Caco-2 (cell line): ENCODE data around the gene PITRM1. TPM values are rescaled to one million over a fixed set of nuclear protein-coding genes. Genes with fewer than 3 reads are reported as not detected.

ENCODE experiments used
- BruUV-seq: library from RNA; stranded (reverse); fragments of 400-500 nt; replicated peaks from 2 replicates; lab custom pipeline; 2021; lab: Mats Ljungman, UMichigan
- CTCF ChIA-PET: fragments of 300-600 bp; sonication (Branson Sonifier 250); formaldehyde crosslinking; loops from one replicate; lab custom pipeline; 2022; ENCODE audit warnings: antibody characterized with exemption; lab: Charles Lee
- POLR2A ChIA-PET: fragments of 300-600 bp; sonication (Branson Sonifier 250); formaldehyde crosslinking; loops from one replicate; lab custom pipeline; 2022; ENCODE audit warnings: antibody characterized with exemption; lab: Charles Lee
- DNase-seq, 2 experiments: peaks; one replicate each; pipeline versions ENCODE4 v3.0.0 to v3.0.0-alpha.2; 2020 to 2022
- H3K27me3 ChIP-seq: replicated peaks from 2 replicates; pipeline ENCODE4 v1.6.0; 2011; ENCODE audit warnings: low read length; ENCODE audit not compliant: control insufficient read depth, insufficient read depth
- H3K36me3 ChIP-seq: 2 replicates; pipeline ENCODE4 v1.5.1; 2011; ENCODE audit warnings: low read length; ENCODE audit not compliant: control insufficient read depth, insufficient read depth
- H3K4me1 ChIP-seq: fragments of 250-450 bp; sonication (Bioruptor Pico); 2 replicates; pipeline ENCODE4 v1.5.1; 2020; ENCODE audit warnings: mild to moderate bottlenecking
- H3K4me3 ChIP-seq: 2 replicates; pipeline ENCODE4 v1.5.1; 2011; ENCODE audit warnings: low read depth, mild to moderate bottlenecking, control low read depth, low read length
- H3K9me3 ChIP-seq: fragments of 250-450 bp; sonication (Bioruptor Pico); 2 replicates; pipeline ENCODE4 v1.5.1; 2020; ENCODE audit warnings: mild to moderate bottlenecking, moderate library complexity
- H3K27ac Mint-ChIP-seq: one replicate; pipeline ENCODE4 v1.8.0; 2022; ENCODE audit warnings: mixed read lengths; ENCODE audit not compliant: unreplicated experiment
- H3K27me3 Mint-ChIP-seq: one replicate; pipeline ENCODE4 v1.8.0; 2022; ENCODE audit warnings: mixed read lengths; ENCODE audit not compliant: insufficient read depth, unreplicated experiment
- H3K36me3 Mint-ChIP-seq: one replicate; pipeline ENCODE4 v1.8.0; 2022; ENCODE audit warnings: mild to moderate bottlenecking, mixed read lengths; ENCODE audit not compliant: insufficient read depth, unreplicated experiment
- H3K4me1 Mint-ChIP-seq: one replicate; pipeline ENCODE4 v1.8.0; 2022; ENCODE audit warnings: low read depth, mixed read lengths; ENCODE audit not compliant: unreplicated experiment
- H3K4me3 Mint-ChIP-seq: one replicate; pipeline ENCODE4 v1.8.0; 2022; ENCODE audit warnings: mild to moderate bottlenecking, moderate library complexity, mixed read lengths; ENCODE audit not compliant: unreplicated experiment
- H3K9me3 Mint-ChIP-seq: one replicate; pipeline ENCODE4 v1.8.0; 2022; ENCODE audit warnings: mixed read lengths; ENCODE audit not compliant: unreplicated experiment
- intact Hi-C: fragments of 100-400 bp; cut with micrococcal nuclease; formaldehyde crosslinking; loops from one replicate; pipeline ENCODE4 v1.10.0; 2022; ENCODE audit not compliant: unreplicated experiment
- total RNA-seq: library from RNA; stranded (reverse); gene quantifications from 2 replicates; pipeline ENCODE4 v1.2.3, GENCODE V29; 2022
- TF ChIP-seq, protein P1 (sequence below), 2 experiments: fragments of 200-600 bp in 1 of 2; IDR thresholded peaks; 1 replicate in 1 of 2; 2 replicates in 1 of 2; pipeline versions ENCODE4 v1.5.1 to v1.8.0; 2011 to 2022; ENCODE audit warnings: antibody characterized with exemption in 1 of 2, control low read depth in 1 of 2, inconsistent platforms in 1 of 2, low read depth in 1 of 2, low read length in 1 of 2, mild to moderate bottlenecking in 1 of 2, moderate library complexity in 1 of 2; ENCODE audit not compliant: insufficient read depth in 1 of 2, severe bottlenecking in 1 of 2, unreplicated experiment in 1 of 2

Gene PITRM1
- total RNA-seq, 1 experiment from 2014 or later: 80.5 TPM

DNA sequence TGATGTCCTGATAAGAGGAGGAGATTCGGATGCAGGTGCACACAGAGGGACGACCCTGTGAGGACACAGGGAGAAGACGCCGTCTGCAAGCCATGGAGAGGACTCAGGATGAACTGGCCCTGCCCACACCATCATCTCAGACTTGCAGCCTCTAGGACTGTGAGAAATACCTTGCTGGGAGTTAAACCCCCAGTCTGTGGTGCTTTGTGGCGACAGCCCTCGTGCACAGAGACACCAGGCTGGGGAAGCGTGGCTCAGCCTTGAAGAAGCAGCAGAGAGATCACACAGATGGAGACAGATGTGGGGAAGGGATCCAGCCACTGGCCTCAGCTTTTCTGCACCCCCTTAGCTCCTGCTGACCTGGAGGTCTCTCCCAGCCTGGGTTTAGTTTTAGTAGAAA is 26.3 kb upstream of the PITRM1 start:
- Mint-ChIP-seq H3K27me3 (peaks cover 6% of the 10 kb centered on the region), H3K4me1 (peaks cover 9% of the 10 kb centered on the region), H3K36me3 (peaks cover 6% of the 10 kb centered on the region), H3K27ac (no peak overlapping the region), H3K9me3 (no peaks in the 10 kb centered on the region), H3K4me3 (no peak overlapping the region)
- Histone ChIP-seq H3K4me1 (no peaks in the 10 kb centered on the region), H3K4me3 (no peak overlapping the region), H3K9me3 (no peaks in the 10 kb centered on the region), H3K36me3 (no peaks in the 10 kb centered on the region), H3K27me3 (no peaks in the 10 kb centered on the region; the same call in 1 of the 2 replicates)
- DNase-seq: no peak
- intact Hi-C loops: loop anchor here (5.0 kb wide), 1 partner anchor 588 kb away; the partner anchor contains the start of gene KLF6
- TF ChIP-seq, protein P1, sequence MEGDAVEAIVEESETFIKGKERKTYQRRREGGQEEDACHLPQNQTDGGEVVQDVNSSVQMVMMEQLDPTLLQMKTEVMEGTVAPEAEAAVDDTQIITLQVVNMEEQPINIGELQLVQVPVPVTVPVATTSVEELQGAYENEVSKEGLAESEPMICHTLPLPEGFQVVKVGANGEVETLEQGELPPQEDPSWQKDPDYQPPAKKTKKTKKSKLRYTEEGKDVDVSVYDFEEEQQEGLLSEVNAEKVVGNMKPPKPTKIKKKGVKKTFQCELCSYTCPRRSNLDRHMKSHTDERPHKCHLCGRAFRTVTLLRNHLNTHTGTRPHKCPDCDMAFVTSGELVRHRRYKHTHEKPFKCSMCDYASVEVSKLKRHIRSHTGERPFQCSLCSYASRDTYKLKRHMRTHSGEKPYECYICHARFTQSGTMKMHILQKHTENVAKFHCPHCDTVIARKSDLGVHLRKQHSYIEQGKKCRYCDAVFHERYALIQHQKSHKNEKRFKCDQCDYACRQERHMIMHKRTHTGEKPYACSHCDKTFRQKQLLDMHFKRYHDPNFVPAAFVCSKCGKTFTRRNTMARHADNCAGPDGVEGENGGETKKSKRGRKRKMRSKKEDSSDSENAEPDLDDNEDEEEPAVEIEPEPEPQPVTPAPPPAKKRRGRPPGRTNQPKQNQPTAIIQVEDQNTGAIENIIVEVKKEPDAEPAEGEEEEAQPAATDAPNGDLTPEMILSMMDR (IDR thresholded peaks at IDR 0.05; ENCODE audit: insufficient read depth in 1 of 2, low read depth in 1 of 2, low read length in 1 of 2, severe bottlenecking in 1 of 2, unreplicated experiment in 1 of 2): no peak
- no TSS peak for BruUV-seq
- ChIA-PET CTCF (no interaction called here), POLR2A (no interaction called here)

DNA sequence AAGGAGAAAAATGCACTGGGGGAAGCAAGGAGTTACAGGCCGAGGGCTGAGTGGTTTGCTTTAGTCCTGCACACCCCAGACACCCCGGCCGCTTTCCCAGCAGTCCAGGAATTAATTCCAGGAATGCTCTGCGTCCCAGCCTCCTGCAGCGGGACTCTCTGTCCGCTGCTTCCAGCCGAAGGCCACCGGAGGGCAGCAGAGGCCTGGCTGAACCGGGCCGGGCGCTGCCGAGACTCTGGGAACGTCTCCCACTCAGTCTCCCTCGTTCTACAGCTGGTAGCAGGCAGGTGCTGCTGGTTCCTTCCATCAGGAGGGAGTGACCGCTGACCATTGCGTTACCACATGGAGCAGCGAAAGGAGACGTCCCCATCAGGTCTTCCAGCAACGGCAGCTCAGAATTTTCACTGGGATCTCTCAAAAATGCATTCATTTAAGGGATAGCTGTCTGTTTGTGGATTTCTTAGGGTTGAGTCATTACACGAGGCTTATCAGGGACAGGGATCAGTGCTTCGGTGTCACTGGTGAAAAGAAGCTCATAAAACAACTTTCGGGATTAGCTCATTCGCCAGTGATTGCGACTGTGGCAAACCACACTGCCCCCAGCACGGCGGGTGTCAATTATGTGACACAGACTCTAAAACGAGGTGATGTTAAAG is 24.9 kb upstream of the PITRM1 start:
- peak overlapping the region; percentile 9 for H3K4me3 ChIP-seq
- intact Hi-C loops: loop anchor here (1.0 to 5.0 kb wide), 5 partner anchors 42 to 1574 kb away; partner anchors contain the start of gene KLF6
- peak overlapping the region; percentile 75 for H3K4me3 Mint-ChIP-seq
- H3K36me3 ChIP-seq: no peaks in the 10 kb centered on the region
- no peaks in the 10 kb centered on the region; the same call in 1 of the 2 replicates for H3K27me3 ChIP-seq
- ChIA-PET CTCF (interaction anchor here (0.6 to 1.9 kb wide), 13 partner anchors 9 to 1574 kb away, joined by 3 to 12 read pairs (median 3); partner anchors contain the start of gene PITRM1), POLR2A (no interaction called here)
- no peaks in the 10 kb centered on the region for H3K4me1 ChIP-seq
- peak overlapping the region; percentile 66 for H3K27ac Mint-ChIP-seq
- TF ChIP-seq, protein P1 (IDR thresholded peaks at IDR 0.05; ENCODE audit: insufficient read depth in 1 of 2, low read depth in 1 of 2, low read length in 1 of 2, severe bottlenecking in 1 of 2, unreplicated experiment in 1 of 2): peak; percentile 92 to 99
- H3K4me1 Mint-ChIP-seq: peaks cover 9% of the 10 kb centered on the region
- peaks cover 6% of the 10 kb centered on the region for H3K36me3 Mint-ChIP-seq
- H3K27me3 Mint-ChIP-seq: peaks cover 6% of the 10 kb centered on the region
- no peaks in the 10 kb centered on the region for H3K9me3 ChIP-seq
- H3K9me3 Mint-ChIP-seq: no peaks in the 10 kb centered on the region
- BruUV-seq: no TSS peak
- peak; percentile 89 to 92 for DNase-seq

DNA sequence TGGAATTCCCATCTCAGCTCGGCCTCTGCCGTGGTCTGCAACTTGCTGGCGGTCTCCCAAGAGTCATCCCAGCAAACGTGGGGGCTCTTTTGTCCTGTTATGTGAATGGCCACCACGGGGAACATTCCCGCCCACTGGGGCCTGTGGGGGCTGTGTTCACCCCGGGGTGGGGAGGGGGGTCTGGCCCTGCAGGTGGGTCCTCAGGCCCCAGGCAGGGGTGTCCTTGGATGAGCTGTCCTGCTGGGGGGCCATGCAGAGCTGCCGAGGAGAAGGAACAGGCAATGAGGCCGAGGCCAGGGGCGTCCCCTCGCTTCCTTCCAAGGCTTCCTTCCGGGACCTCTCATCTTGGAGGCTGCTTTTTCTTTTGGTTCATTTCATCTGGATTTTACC is 24.4 kb upstream of the PITRM1 start:
- CTCF ChIA-PET: interaction anchor here (0.6 to 1.9 kb wide), 5 partner anchors 13 to 1574 kb away, joined by 3 to 12 read pairs (median 4); partner anchors contain the start of gene PFKP
- Mint-ChIP-seq H3K9me3 (no peaks in the 10 kb centered on the region), H3K27ac (no peak overlapping the region), H3K4me1 (peaks cover 9% of the 10 kb centered on the region), H3K27me3 (peaks cover 6% of the 10 kb centered on the region), H3K4me3 (no peak overlapping the region), H3K36me3 (peaks cover 6% of the 10 kb centered on the region)
- Histone ChIP-seq H3K4me1 (no peaks in the 10 kb centered on the region), H3K4me3 (no peak overlapping the region), H3K36me3 (no peaks in the 10 kb centered on the region), H3K27me3 (no peaks in the 10 kb centered on the region; the same call in 1 of the 2 replicates), H3K9me3 (no peaks in the 10 kb centered on the region)
- BruUV-seq: no TSS peak
- TF ChIP-seq, protein P1 (IDR thresholded peaks at IDR 0.05; ENCODE audit: insufficient read depth in 1 of 2, low read depth in 1 of 2, low read length in 1 of 2, severe bottlenecking in 1 of 2, unreplicated experiment in 1 of 2): no peak
- POLR2A ChIA-PET: no interaction called here
- intact Hi-C loops: loop anchor here (1.0 to 5.0 kb wide), 5 partner anchors 42 to 1574 kb away; partner anchors contain the start of gene KLF6
- DNase-seq: no peak
